Measurements from ENCODE around the gene ZC3HAV1. TPM values are rescaled to one million over a fixed set of nuclear protein-coding genes. Genes with fewer than 3 reads are reported as not detected.
"Not testable (repeated sequence)": the region's sequence is repeated elsewhere in the genome, so short reads cannot be mapped to it uniquely, and the experiment has no call there.

The ZC3HAV1 gene
- total and polyA plus RNA-seq, 12 donors, result 7.7 to 50.8 (median 37.1) TPM

- Histone ChIP-seq H3K36me3 (replicated peaks in 1 of 2) (no peaks in the 10 kb centered on the region), H3K9me3 (replicated peaks in 1 of 3) (no peaks in the 10 kb centered on the region), H3K27me3 (no peaks in the 10 kb centered on the region), H3K27ac (no peak overlapping the region), H3K4me3 (no peak overlapping the region), H3K4me1 (replicated peaks in 1 of 2) (no peaks in the 10 kb centered on the region)
- TF ChIP-seq, protein P1, sequence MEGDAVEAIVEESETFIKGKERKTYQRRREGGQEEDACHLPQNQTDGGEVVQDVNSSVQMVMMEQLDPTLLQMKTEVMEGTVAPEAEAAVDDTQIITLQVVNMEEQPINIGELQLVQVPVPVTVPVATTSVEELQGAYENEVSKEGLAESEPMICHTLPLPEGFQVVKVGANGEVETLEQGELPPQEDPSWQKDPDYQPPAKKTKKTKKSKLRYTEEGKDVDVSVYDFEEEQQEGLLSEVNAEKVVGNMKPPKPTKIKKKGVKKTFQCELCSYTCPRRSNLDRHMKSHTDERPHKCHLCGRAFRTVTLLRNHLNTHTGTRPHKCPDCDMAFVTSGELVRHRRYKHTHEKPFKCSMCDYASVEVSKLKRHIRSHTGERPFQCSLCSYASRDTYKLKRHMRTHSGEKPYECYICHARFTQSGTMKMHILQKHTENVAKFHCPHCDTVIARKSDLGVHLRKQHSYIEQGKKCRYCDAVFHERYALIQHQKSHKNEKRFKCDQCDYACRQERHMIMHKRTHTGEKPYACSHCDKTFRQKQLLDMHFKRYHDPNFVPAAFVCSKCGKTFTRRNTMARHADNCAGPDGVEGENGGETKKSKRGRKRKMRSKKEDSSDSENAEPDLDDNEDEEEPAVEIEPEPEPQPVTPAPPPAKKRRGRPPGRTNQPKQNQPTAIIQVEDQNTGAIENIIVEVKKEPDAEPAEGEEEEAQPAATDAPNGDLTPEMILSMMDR (IDR thresholded peaks at IDR 0.05), result no peak
- no peak for TF ChIP-seq POLR2A (IDR thresholded peaks at IDR 0.05)
- DNase-seq, result no peak
- intact Hi-C loops (cut with DNase I), result no loop called here
- 57 to 66% (median 63%) methylated on average over 2 to 4 of the region's 4 CpGs for WGBS, 4 donors
These were observed 18.1 kb upstream of the ZC3HAV1 start for GRCh38 chr7:139127648-139128047.

DNA sequence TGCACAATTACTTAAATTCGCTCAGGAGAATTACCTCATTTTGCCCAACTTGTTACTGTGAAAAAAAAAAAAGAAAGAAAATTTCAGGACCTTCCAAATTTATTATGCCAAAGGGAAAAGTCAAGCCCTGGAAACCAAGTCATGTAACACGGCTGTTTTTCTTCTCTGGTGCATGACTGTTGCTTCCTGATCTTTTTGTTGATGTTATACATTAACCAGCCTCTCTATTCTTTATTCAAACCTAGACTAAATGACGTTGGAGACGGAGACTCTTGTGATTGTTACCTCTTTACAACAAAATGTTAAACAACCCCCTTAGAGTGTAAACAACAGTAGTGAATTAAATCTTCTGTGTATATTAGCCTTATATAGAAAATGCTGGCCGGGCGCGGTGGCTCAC lies 16.1 kb upstream of the ZC3HAV1 start:
- DNase-seq, result no peak
- Histone ChIP-seq H3K36me3 (replicated peaks in 1 of 2) (no peaks in the 10 kb centered on the region), H3K4me3 (no peak overlapping the region), H3K9me3 (replicated peaks in 1 of 3) (no peaks in the 10 kb centered on the region), H3K27me3 (no peaks in the 10 kb centered on the region), H3K4me1 (replicated peaks in 1 of 2) (no peaks in the 10 kb centered on the region), H3K27ac (no peak overlapping the region)
- WGBS, 4 donors, result 79 to 88% (median 81%) methylated on average over 7 of the region's 7 CpGs
- TF ChIP-seq POLR2A (IDR thresholded peaks at IDR 0.05), result no peak
- TF ChIP-seq, protein P1 (IDR thresholded peaks at IDR 0.05), result no peak
- intact Hi-C loops (cut with DNase I), result no loop called here

DNA sequence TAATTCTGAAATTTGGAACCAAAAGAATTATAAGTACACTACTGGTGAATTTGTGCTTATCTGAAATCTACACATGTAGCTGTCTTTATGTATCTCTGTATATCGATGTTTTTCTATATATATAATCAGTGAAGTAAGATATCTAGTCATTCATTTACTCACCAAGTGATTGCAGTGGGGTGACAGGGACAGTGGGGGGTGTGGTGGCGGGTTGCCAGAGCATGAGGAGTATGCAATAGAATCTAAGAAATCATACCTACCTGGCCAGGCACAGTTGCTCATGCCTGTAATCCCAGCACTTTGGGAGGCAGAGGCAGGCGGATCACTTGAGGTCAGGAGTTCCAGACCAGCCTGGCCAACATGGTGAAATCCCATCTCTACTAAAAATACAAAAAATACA lies 15.5 kb upstream of the ZC3HAV1 start:
- intact Hi-C loops (cut with DNase I), result loop anchor here in 1 of 2 donors (5.0 kb wide), 1 partner anchor 1282 kb away; no protein-coding TSS in a partner anchor
- H3K4me3 ChIP-seq; H3K9me3 ChIP-seq (replicated peaks in 1 of 3); DNase-seq; H3K4me1 ChIP-seq (replicated peaks in 1 of 2); H3K27ac ChIP-seq; H3K36me3 ChIP-seq (replicated peaks in 1 of 2); H3K27me3 ChIP-seq: not testable (repeated sequence)
- WGBS, 4 donors, result 67 to 80% (median 74%) methylated on average over 3 of the region's 3 CpGs

- Histone ChIP-seq H3K4me1 (replicated peaks in 1 of 2) (no peaks in the 10 kb centered on the region), H3K27me3 (no peaks in the 10 kb centered on the region), H3K4me3 (no peak overlapping the region), H3K9me3 (replicated peaks in 1 of 3) (no peaks in the 10 kb centered on the region), H3K36me3 (replicated peaks in 1 of 2) (no peaks in the 10 kb centered on the region), H3K27ac (no peak overlapping the region)
- TF ChIP-seq POLR2A (IDR thresholded peaks at IDR 0.05), result no peak
- TF ChIP-seq, protein P1 (IDR thresholded peaks at IDR 0.05), result no peak
- DNase-seq, result no peak
- intact Hi-C loops (cut with DNase I), result loop anchor here in 1 of 2 donors (5.0 kb wide), 1 partner anchor 1283 kb away; no protein-coding TSS in a partner anchor
- 79 to 90% (median 84%) methylated on average over 4 of the region's 4 CpGs for WGBS, 4 donors
These were observed 14.8 kb upstream of the ZC3HAV1 start for GRCh38 chr7:139124084-139124914.

GRCh38 chr7:139119486-139119849 lies 9.9 kb upstream of the ZC3HAV1 start:
- no peak for DNase-seq
- H3K9me3 ChIP-seq (replicated peaks in 1 of 3), result no peaks in the 10 kb centered on the region
- intact Hi-C loops (cut with DNase I), result no loop called here
- peaks cover 0 to 6% of the 10 kb centered on the region in 2 donors for H3K4me1 ChIP-seq (replicated peaks in 1 of 2)
- no peaks in the 10 kb centered on the region for H3K27me3 ChIP-seq
- no peak overlapping the region for H3K4me3 ChIP-seq
- no peak overlapping the region for H3K27ac ChIP-seq
- no peaks in the 10 kb centered on the region for H3K36me3 ChIP-seq (replicated peaks in 1 of 2)
- TF ChIP-seq, protein P1 (IDR thresholded peaks at IDR 0.05), result no peak
- TF ChIP-seq POLR2A (IDR thresholded peaks at IDR 0.05), result no peak
- WGBS, 4 donors, result 78 to 88% (median 84%) methylated on average over 4 of the region's 4 CpGs

Data from adrenal gland (tissue), 12 donors.